Measurements from ENCODE around the gene C16orf96.

DNA sequence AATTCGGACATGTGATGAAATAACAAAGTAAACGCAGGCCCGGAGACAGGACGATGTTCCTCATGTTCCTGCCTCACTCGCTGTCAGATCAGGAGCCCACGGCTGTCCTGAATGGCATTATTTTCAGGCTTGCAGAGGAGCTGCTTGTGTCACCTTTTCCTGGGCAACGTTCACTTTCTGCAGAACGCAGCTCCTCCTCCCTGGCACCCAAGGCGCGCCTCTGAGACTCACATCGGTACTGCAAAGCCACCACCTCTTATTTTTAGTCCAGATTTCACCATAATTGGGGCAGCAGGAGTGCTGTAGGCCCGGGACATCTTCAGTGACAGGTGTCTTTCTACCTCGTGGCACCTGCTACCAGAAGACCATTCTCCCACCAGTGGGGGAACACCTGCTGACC, 8.0 kb upstream of the C16orf96 start:
- TF ChIP-seq, protein P1, sequence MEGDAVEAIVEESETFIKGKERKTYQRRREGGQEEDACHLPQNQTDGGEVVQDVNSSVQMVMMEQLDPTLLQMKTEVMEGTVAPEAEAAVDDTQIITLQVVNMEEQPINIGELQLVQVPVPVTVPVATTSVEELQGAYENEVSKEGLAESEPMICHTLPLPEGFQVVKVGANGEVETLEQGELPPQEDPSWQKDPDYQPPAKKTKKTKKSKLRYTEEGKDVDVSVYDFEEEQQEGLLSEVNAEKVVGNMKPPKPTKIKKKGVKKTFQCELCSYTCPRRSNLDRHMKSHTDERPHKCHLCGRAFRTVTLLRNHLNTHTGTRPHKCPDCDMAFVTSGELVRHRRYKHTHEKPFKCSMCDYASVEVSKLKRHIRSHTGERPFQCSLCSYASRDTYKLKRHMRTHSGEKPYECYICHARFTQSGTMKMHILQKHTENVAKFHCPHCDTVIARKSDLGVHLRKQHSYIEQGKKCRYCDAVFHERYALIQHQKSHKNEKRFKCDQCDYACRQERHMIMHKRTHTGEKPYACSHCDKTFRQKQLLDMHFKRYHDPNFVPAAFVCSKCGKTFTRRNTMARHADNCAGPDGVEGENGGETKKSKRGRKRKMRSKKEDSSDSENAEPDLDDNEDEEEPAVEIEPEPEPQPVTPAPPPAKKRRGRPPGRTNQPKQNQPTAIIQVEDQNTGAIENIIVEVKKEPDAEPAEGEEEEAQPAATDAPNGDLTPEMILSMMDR (IDR thresholded peaks at IDR 0.05; ENCODE audit: borderline replicate concordance, extremely low read depth, low read length, poor library complexity, severe bottlenecking) = no peak
- TF ChIP-seq EZH2 (IDR thresholded peaks at IDR 0.05; ENCODE audit: borderline replicate concordance, low read depth, low read length, severe bottlenecking) = no peak
